ENCODE results near the gene AP1M1.

Gene AP1M1

DNA sequence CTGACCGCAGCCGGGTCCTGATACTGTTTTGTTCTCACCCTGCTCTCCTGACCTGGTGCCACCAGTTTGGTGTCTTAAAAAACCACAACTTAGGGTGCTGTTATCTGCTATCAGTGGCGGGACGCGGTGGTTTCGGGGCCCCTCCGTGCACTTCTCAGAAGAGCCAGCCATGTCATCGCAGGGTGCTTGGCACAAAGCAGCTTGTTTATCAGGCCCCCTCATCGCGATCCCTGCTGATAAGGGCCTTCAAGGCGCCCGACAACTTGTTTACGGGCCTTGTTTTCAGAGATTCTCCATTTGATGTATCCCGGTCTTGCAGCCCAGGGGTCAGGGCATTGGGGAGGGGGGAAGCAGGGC lies 68.9 kb downstream of the AP1M1 start (continued):
- TF ChIP-seq ZFP3 (CRISPR knock-in tag; IDR thresholded peaks at IDR 0.05): no peak

DNA sequence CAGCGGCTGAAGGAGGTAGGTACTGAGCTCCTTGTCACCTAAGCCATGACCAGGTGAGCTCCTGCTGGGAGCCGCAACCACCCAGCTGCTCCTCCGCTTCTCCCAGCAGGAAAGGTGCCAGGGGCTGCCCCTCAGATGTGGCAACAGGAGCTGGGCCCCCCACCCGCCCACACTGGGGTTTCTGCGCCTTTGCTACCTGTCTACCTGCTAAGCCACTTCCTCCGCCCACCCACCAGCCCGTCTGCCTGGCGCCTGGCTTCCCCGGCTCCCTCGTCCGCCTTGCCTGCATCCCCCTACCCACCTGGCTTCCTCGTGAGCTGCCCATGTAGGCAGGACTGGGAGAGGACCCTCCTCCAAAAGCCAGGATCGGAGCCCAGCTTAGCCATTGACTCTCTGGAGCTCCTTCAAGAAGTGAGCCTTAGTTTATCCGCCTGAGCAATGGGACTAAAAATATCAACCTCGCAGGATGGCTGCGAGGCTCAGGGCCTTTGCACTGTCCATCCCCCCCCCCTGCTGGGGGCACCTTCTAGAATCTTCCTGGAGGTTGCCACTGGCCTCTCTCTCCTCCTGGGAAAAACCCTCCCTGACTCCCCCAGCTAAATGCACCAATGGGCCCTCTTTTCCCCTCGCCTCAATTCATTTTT lies 71.1 kb downstream of the AP1M1 start:
- no peak for ATAC-seq
- TF ChIP-seq SNAI2 (CRISPR knock-in tag; IDR thresholded peaks at IDR 0.05) (no peak), ZNF8 (CRISPR knock-in tag; IDR thresholded peaks at IDR 0.05) (no peak), ZFP30 (CRISPR knock-in tag; IDR thresholded peaks at IDR 0.05) (no peak), CSRNP3 (CRISPR knock-in tag; IDR thresholded peaks at IDR 0.05) (no peak), ZFP3 (CRISPR knock-in tag; IDR thresholded peaks at IDR 0.05) (no peak), TOX (CRISPR knock-in tag; IDR thresholded peaks at IDR 0.05; ENCODE audit: borderline replicate concordance) (no peak), ESRRG (CRISPR knock-in tag; IDR thresholded peaks at IDR 0.05) (no peak), RARB (CRISPR knock-in tag; IDR thresholded peaks at IDR 0.05) (no peak), CSDC2 (CRISPR knock-in tag; IDR thresholded peaks at IDR 0.05) (no peak), ARNTL (CRISPR knock-in tag; IDR thresholded peaks at IDR 0.05; ENCODE audit: borderline replicate concordance, low read depth) (no peak), TCF4 (CRISPR knock-in tag; IDR thresholded peaks at IDR 0.05; ENCODE audit: borderline replicate concordance) (no peak), ZNF70 (CRISPR knock-in tag; IDR thresholded peaks at IDR 0.05) (no peak), BACH2 (CRISPR knock-in tag; IDR thresholded peaks at IDR 0.05; ENCODE audit: borderline replicate concordance) (no peak)
- TF ChIP-seq, protein P1, sequence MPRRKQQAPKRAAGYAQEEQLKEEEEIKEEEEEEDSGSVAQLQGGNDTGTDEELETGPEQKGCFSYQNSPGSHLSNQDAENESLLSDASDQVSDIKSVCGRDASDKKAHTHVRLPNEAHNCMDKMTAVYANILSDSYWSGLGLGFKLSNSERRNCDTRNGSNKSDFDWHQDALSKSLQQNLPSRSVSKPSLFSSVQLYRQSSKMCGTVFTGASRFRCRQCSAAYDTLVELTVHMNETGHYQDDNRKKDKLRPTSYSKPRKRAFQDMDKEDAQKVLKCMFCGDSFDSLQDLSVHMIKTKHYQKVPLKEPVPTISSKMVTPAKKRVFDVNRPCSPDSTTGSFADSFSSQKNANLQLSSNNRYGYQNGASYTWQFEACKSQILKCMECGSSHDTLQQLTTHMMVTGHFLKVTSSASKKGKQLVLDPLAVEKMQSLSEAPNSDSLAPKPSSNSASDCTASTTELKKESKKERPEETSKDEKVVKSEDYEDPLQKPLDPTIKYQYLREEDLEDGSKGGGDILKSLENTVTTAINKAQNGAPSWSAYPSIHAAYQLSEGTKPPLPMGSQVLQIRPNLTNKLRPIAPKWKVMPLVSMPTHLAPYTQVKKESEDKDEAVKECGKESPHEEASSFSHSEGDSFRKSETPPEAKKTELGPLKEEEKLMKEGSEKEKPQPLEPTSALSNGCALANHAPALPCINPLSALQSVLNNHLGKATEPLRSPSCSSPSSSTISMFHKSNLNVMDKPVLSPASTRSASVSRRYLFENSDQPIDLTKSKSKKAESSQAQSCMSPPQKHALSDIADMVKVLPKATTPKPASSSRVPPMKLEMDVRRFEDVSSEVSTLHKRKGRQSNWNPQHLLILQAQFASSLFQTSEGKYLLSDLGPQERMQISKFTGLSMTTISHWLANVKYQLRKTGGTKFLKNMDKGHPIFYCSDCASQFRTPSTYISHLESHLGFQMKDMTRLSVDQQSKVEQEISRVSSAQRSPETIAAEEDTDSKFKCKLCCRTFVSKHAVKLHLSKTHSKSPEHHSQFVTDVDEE (CRISPR knock-in tag; IDR thresholded peaks at IDR 0.05): no peak

GRCh38 chr19:16272945-16273344 lies 75.2 kb downstream of the AP1M1 start:
- ATAC-seq: no peak
- TF ChIP-seq CSRNP3 (CRISPR knock-in tag; IDR thresholded peaks at IDR 0.05) (no peak), RARB (CRISPR knock-in tag; IDR thresholded peaks at IDR 0.05) (no peak), CSDC2 (CRISPR knock-in tag; IDR thresholded peaks at IDR 0.05) (no peak), ZNF70 (CRISPR knock-in tag; IDR thresholded peaks at IDR 0.05) (no peak), ZFP30 (CRISPR knock-in tag; IDR thresholded peaks at IDR 0.05) (no peak), ZC3H10 (CRISPR knock-in tag; IDR thresholded peaks at IDR 0.05) (no peak), TOX (CRISPR knock-in tag; IDR thresholded peaks at IDR 0.05; ENCODE audit: borderline replicate concordance) (no peak), TCF4 (CRISPR knock-in tag; IDR thresholded peaks at IDR 0.05; ENCODE audit: borderline replicate concordance) (no peak), ZFP3 (CRISPR knock-in tag; IDR thresholded peaks at IDR 0.05) (no peak), OSR1 (CRISPR knock-in tag; IDR thresholded peaks at IDR 0.05) (no peak)
- TF ChIP-seq, protein P1 (CRISPR knock-in tag; IDR thresholded peaks at IDR 0.05): no peak

GRCh38 chr19:16274447-16274846 lies 76.7 kb downstream of the AP1M1 start:
- TF ChIP-seq, protein P2, sequence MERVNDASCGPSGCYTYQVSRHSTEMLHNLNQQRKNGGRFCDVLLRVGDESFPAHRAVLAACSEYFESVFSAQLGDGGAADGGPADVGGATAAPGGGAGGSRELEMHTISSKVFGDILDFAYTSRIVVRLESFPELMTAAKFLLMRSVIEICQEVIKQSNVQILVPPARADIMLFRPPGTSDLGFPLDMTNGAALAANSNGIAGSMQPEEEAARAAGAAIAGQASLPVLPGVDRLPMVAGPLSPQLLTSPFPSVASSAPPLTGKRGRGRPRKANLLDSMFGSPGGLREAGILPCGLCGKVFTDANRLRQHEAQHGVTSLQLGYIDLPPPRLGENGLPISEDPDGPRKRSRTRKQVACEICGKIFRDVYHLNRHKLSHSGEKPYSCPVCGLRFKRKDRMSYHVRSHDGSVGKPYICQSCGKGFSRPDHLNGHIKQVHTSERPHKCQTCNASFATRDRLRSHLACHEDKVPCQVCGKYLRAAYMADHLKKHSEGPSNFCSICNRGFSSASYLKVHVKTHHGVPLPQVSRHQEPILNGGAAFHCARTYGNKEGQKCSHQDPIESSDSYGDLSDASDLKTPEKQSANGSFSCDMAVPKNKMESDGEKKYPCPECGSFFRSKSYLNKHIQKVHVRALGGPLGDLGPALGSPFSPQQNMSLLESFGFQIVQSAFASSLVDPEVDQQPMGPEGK (CRISPR knock-in tag; IDR thresholded peaks at IDR 0.05; ENCODE audit: borderline replicate concordance): no peak
- no peak for TF ChIP-seq GLIS3 (CRISPR knock-in tag; IDR thresholded peaks at IDR 0.05)
- ATAC-seq: no peak
